MM.1S (cell line): ENCODE measurements around the gene PUSL1.

Experiments
- DNase-seq: peaks from one replicate; pipeline ENCODE4 v3.0.0-alpha.2; 2015
- H2AFZ ChIP-seq: fragments of 300-600 bp; sonication (generic); 2 replicates; pipeline ENCODE4 v1.6.0; 2016; ENCODE audit warnings: antibody characterized with exemption, low read length
- H3F3A ChIP-seq: fragments of 300-600 bp; sonication (generic); 2 replicates; pipeline ENCODE4 v1.6.1; 2016; ENCODE audit warnings: mild to moderate bottlenecking, antibody characterized with exemption, low read length, moderate library complexity, mixed read lengths; ENCODE audit not compliant: insufficient read depth
- H3K27ac ChIP-seq: fragments of 300-600 bp; sonication (generic); 2 replicates; pipeline ENCODE4 v1.5.1; 2016; ENCODE audit warnings: mild to moderate bottlenecking, low read length
- H3K27me3 ChIP-seq: fragments of 300-600 bp; sonication (generic); replicated peaks from 2 replicates; pipeline ENCODE4 v1.6.0; 2016; ENCODE audit warnings: low read length; ENCODE audit not compliant: insufficient read depth
- H3K36me3 ChIP-seq: fragments of 300-600 bp; sonication (generic); replicated peaks from 2 replicates; pipeline ENCODE4 v1.6.1; 2016; ENCODE audit warnings: mild to moderate bottlenecking, low read length, mixed read lengths; ENCODE audit not compliant: insufficient read depth
- H3K4me1 ChIP-seq: fragments of 300-600 bp; sonication (generic); 2 replicates; pipeline ENCODE4 v1.6.1; 2016; ENCODE audit warnings: low read length, mixed read lengths
- H3K4me2 ChIP-seq: fragments of 300-600 bp; sonication (generic); 2 replicates; pipeline ENCODE4 v1.6.0; 2016; ENCODE audit warnings: low read depth, low read length
- H3K4me3 ChIP-seq: fragments of 300-600 bp; sonication (generic); 2 replicates; pipeline ENCODE4 v1.5.1; 2016; ENCODE audit warnings: low read length, mixed read lengths
- H3K79me2 ChIP-seq: fragments of 300-600 bp; sonication (generic); 2 replicates; pipeline ENCODE4 v1.6.1; 2016; ENCODE audit warnings: mixed run types, low read length, mixed read lengths
- H3K9ac ChIP-seq: fragments of 300-600 bp; sonication (generic); 2 replicates; pipeline ENCODE4 v1.6.1; 2016; ENCODE audit warnings: low read length, mixed read lengths
- H3K9me2 ChIP-seq: fragments of 300-600 bp; sonication (generic); replicated peaks from 2 replicates; pipeline ENCODE4 v1.6.1; 2016; ENCODE audit warnings: mild to moderate bottlenecking, low read length, mixed read lengths; ENCODE audit not compliant: insufficient read depth
- H3K9me3 ChIP-seq: fragments of 300-600 bp; sonication (generic); replicated peaks from 2 replicates; pipeline ENCODE4 v1.6.1; 2016; ENCODE audit warnings: mild to moderate bottlenecking, low read length, mixed read lengths; ENCODE audit not compliant: insufficient read depth
- H4K20me1 ChIP-seq: fragments of 300-600 bp; sonication (generic); 2 replicates; pipeline ENCODE4 v1.6.1; 2016; ENCODE audit warnings: mild to moderate bottlenecking, low read length, moderate library complexity, mixed read lengths; ENCODE audit not compliant: insufficient read depth
- EZH2 ChIP-seq: fragments of 300-600 bp; sonication (generic); optimal IDR thresholded peaks from 2 replicates; pipeline ENCODE3; 2017; ENCODE audit warnings: low read depth, mild to moderate bottlenecking, antibody characterized with exemption, low read length, mixed read lengths
- EZH2phosphoT487 ChIP-seq: fragments of 300-600 bp; sonication (generic); IDR thresholded peaks from 2 replicates; pipeline ENCODE4 v1.6.1; 2018; ENCODE audit warnings: antibody characterized with exemption, low read length
- TF ChIP-seq, protein P1 (sequence below): fragments of 300-600 bp; sonication (generic); IDR thresholded peaks from 2 replicates; pipeline ENCODE4 v1.5.1; 2016; ENCODE audit warnings: antibody characterized with exemption, low read length, mixed read lengths

The PUSL1 gene

DNA sequence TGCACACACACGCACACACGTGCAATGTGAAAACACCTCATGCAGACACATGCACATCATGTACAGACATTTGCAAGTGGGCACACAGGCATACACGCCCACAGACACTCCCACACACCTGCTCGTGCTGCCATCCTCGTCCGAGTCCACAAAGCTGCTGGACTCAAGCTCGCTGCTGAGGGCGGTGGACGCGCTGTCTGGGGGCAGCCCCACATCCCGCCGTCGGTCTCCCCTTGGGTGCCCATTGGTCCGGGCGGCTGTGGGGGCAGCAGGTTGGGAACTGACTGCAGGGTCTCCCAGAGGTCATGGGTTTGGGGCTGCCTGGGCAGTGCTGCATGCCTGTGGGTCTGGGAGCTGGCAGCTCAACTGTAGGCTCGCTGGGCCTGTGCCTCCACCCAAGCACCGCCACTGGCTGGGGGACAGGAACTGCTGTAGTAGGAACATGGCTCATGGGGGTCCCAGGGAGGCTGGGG lies 33.2 kb downstream of the PUSL1 start:
- no peaks in the 10 kb centered on the region for H3F3A ChIP-seq
- H3K79me2 ChIP-seq, result peaks cover 3% of the 10 kb centered on the region; the same call in 1 of the 2 replicates

GRCh38 chr1:1342061-1342562 lies 33.7 kb downstream of the PUSL1 start:
- Histone ChIP-seq H3F3A (no peaks in the 10 kb centered on the region), H3K4me3 (no peak overlapping the region), H3K9me3 (no peaks in the 10 kb centered on the region), H3K4me1 (no peaks in the 10 kb centered on the region), H2AFZ (no peak overlapping the region), H3K27me3 (no peaks in the 10 kb centered on the region), H3K79me2 (peaks cover 8% of the 10 kb centered on the region), H3K27ac (no peak overlapping the region), H3K9ac (no peak overlapping the region), H4K20me1 (no peaks in the 10 kb centered on the region), H3K9me2 (no peaks in the 10 kb centered on the region), H3K36me3 (no peaks in the 10 kb centered on the region), H3K4me2 (no peak overlapping the region)
- no peak for DNase-seq
- TF ChIP-seq, protein P1, sequence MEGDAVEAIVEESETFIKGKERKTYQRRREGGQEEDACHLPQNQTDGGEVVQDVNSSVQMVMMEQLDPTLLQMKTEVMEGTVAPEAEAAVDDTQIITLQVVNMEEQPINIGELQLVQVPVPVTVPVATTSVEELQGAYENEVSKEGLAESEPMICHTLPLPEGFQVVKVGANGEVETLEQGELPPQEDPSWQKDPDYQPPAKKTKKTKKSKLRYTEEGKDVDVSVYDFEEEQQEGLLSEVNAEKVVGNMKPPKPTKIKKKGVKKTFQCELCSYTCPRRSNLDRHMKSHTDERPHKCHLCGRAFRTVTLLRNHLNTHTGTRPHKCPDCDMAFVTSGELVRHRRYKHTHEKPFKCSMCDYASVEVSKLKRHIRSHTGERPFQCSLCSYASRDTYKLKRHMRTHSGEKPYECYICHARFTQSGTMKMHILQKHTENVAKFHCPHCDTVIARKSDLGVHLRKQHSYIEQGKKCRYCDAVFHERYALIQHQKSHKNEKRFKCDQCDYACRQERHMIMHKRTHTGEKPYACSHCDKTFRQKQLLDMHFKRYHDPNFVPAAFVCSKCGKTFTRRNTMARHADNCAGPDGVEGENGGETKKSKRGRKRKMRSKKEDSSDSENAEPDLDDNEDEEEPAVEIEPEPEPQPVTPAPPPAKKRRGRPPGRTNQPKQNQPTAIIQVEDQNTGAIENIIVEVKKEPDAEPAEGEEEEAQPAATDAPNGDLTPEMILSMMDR, result no peak
- no peak for TF ChIP-seq EZH2
- TF ChIP-seq EZH2phosphoT487, result no peak

More for the DNA sequence above, 33.2 kb downstream of the PUSL1 start:
- H3K9me2 ChIP-seq, result no peaks in the 10 kb centered on the region
- H3K27me3 ChIP-seq, result no peaks in the 10 kb centered on the region
- TF ChIP-seq EZH2, result no peak
- TF ChIP-seq EZH2phosphoT487, result no peak
- TF ChIP-seq, protein P1, result no peak
- H3K4me2 ChIP-seq, result no peak overlapping the region
- H4K20me1 ChIP-seq, result no peaks in the 10 kb centered on the region
- no peak overlapping the region for H3K27ac ChIP-seq
- no peak overlapping the region for H3K4me3 ChIP-seq
- no peak for DNase-seq
- no peaks in the 10 kb centered on the region for H3K9me3 ChIP-seq
- no peaks in the 10 kb centered on the region for H3K36me3 ChIP-seq
- H3K4me1 ChIP-seq, result no peaks in the 10 kb centered on the region
- H3K9ac ChIP-seq, result no peak overlapping the region
- no peak overlapping the region for H2AFZ ChIP-seq

DNA sequence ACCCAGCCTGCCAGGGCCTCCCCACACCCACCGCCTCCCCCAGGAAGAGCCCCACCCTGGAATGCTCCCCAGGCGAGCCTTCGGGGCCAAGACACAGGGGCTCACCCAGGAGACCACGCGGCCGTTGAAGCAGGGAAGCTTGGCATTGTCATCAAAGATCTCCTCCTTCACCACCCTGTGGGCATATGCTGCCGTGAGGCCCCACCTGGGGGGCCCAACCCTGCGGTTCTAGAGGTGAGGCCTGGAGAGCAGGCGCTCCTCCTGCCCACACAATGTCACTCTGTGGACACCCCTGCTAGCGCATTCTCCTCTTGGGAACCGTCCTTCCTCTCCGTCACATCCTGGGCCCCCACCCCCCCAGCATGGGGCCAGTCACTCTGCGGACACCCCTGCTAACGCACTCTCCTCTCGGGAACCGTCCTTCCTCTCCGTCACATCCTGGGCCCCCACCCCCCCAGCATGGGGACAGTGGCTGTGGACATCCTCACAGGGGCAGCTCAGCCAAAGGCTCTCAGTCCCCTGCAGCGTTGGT lies 34.3 kb downstream of the PUSL1 start:
- Histone ChIP-seq H3K4me1 (no peaks in the 10 kb centered on the region), H3K79me2 (peaks cover 13% of the 10 kb centered on the region), H2AFZ (no peak overlapping the region), H4K20me1 (no peaks in the 10 kb centered on the region), H3K4me2 (no peak overlapping the region), H3K36me3 (no peaks in the 10 kb centered on the region), H3K9me3 (no peaks in the 10 kb centered on the region), H3F3A (no peaks in the 10 kb centered on the region), H3K27me3 (no peaks in the 10 kb centered on the region), H3K9me2 (no peaks in the 10 kb centered on the region), H3K4me3 (no peak overlapping the region), H3K9ac (no peak overlapping the region), H3K27ac (no peak overlapping the region)
- TF ChIP-seq, protein P1, result no peak
- TF ChIP-seq EZH2, result no peak
- TF ChIP-seq EZH2phosphoT487, result no peak
- DNase-seq, result no peak
